Aortic smooth muscle cell (primary cell): Measurements from ENCODE around the gene NMRK2. TPM values are rescaled to one million over a fixed set of nuclear protein-coding genes. Genes with fewer than 3 reads are reported as not detected.

Source experiments
- total RNA-seq: library from RNA; depleted of rRNA; stranded (reverse); fragments of >200 nt; gene quantifications from 2 replicates; pipeline ENCODE4 v1.2.3, GENCODE V29; 2014

The NMRK2 gene
- total RNA-seq, result not detected in 2 replicates

DNA sequence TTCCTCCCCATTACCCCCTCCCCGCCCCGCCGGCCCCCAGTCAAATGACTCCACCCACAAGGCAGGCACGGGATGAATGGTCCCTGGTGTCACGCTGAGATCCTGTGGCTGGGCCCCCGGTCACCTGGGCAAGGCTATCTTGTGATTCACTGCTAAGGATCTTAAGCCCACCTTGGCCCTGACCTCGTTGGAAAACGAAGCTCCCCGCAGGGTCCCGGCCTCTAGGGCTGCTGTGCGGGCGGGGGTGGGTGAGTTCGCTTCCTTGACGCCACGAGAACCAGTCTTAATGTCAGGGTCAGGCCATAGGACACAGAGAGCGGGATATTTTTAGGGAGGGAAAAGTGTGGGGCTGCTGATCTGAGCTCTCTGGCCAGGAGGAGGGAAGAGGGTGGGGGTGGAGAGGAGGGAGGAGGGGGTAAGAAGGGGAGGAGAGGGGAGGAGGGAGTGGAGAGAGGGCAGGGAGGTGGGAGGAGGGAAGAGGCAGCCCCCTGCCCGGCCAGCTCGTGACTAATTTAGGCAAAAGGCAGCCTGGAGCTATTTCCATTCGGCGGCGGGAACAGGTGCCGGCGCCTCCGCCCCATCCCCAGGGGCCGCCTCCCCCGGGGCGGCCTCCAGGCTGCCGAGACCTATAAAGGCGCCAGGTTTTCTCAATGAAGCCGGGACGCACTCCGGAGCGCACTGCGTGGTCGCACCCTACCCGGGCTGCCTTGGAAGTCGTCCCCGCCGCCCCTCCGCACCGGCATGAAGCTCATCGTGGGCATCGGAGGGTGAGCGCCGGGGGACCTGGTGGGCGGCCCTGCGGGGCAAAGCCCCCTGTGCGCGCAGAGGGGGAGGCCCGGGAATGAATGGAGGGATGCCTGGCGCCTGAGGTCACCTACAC, at the start of gene NMRK2:
Gene NMRK2, plus strand, starts transcription at position 139 of the 880 bp plus-strand sequence. Its CDS starts 603 bp downstream, at position 742.

GRCh38 chr19:3970808-3971598, 38.1 kb downstream of the NMRK2 start, which contains the start of gene DAPK3:
TSS of gene DAPK3 (minus strand) at chr19:3971099. CDS start at chr19:3969735, 1,364 bp downstream.

GRCh38 chr19:3984908-3985642, 52.2 kb downstream of the NMRK2 start, which contains the start of gene EEF2:
TSS of gene EEF2 (minus strand) at chr19:3985463. CDS start at chr19:3985380, 83 bp downstream.

Other genes starting within 250 kb of the NMRK2 start
- 21.8 and 26.9 TPM in 2 replicates for gene PIP5K1C, start 232.6 kb upstream of the NMRK2 start, total RNA-seq
- not detected in 2 replicates for gene TJP3, start 224.7 kb upstream of the NMRK2 start, total RNA-seq
- gene APBA3, start 171.4 kb upstream of the NMRK2 start, total RNA-seq, result 10.6 and 12.2 TPM in 2 replicates
- 48.9 and 52.3 TPM in 2 replicates for gene MRPL54, start 170.4 kb upstream of the NMRK2 start, total RNA-seq
- not detected in 2 replicates for gene RAX2, start 160.8 kb upstream of the NMRK2 start, total RNA-seq
- not detected in 2 replicates for gene MATK, start 146.7 kb upstream of the NMRK2 start, total RNA-seq
- not detected in 2 replicates for gene ZFR2, start 64.0 kb upstream of the NMRK2 start, total RNA-seq
- gene ATCAY, start 52.4 kb upstream of the NMRK2 start, total RNA-seq, result not detected in 2 replicates
- 124 and 128 TPM in 2 replicates for gene DAPK3, start 38.0 kb downstream of the NMRK2 start, total RNA-seq
- gene EEF2, start 52.4 kb downstream of the NMRK2 start, total RNA-seq, result 2,339 and 2,659 TPM in 2 replicates
- gene PIAS4, start 74.7 kb downstream of the NMRK2 start, total RNA-seq, result 15.8 and 17.7 TPM in 2 replicates
- gene ZBTB7A, start 133.8 kb downstream of the NMRK2 start, total RNA-seq, result 16.6 and 17.3 TPM in 2 replicates
- 203 and 232 TPM in 2 replicates for gene MAP2K2, start 191.1 kb downstream of the NMRK2 start, total RNA-seq
- gene CREB3L3, start 220.6 kb downstream of the NMRK2 start, total RNA-seq, result not detected in 2 replicates
- 13.5 and 15.5 TPM in 2 replicates for gene SIRT6, start 249.5 kb downstream of the NMRK2 start, total RNA-seq
- gene ANKRD24, start 249.6 kb downstream of the NMRK2 start, total RNA-seq, result 1.5 and 1.6 TPM in 2 replicates